HG03025 (cell line): ENCODE results near the gene BAG2.

Source experiments
- ATAC-seq: cut with Tn5 transposase; IDR thresholded peaks from one replicate; pipeline ENCODE4 v1.9.1; 2021; ENCODE audit warnings: mild to moderate bottlenecking, moderate library complexity; ENCODE audit not compliant: unreplicated experiment, low FRiP score

The BAG2 gene

DNA sequence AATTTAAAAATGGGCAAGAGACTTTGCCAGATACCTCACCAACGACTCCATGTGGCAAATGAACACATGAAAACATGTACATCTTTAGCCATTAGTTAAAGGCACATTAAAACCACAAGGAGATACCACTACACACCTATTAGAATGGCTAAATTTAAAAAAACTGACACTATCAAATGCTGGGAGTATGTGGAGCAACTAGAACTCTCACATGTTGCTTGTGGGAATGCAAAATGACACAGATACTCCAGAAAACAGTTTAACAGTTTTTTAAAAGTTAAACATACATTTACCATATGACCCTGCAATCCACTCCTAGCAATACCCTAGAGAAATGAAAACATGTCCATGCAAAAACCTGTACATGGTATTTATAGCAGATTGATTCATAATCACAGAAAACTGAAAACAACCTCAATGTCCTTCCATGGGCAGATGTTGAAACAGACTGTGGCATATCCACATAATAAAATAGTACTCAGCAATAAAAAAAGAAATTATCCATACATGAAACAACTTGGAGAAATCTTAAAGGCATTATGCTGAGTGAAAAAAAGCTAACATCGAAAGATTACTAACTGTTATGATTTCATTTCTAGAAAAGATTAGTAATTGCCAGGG is 48.1 kb downstream of the BAG2 start:
- no peak for ATAC-seq

- ATAC-seq: peak; percentile 71
Observed at GRCh38 chr6:57221191-57221935, 49.2 kb downstream of the BAG2 start.

GRCh38 chr6:57221936-57222742 is 50.0 kb downstream of the BAG2 start, which contains the start of gene RAB23:
Gene RAB23, minus strand, starts transcription at chr6:57222307. Its CDS starts 11,927 bp downstream, at chr6:57210380.
- peak; percentile 83 for ATAC-seq

DNA sequence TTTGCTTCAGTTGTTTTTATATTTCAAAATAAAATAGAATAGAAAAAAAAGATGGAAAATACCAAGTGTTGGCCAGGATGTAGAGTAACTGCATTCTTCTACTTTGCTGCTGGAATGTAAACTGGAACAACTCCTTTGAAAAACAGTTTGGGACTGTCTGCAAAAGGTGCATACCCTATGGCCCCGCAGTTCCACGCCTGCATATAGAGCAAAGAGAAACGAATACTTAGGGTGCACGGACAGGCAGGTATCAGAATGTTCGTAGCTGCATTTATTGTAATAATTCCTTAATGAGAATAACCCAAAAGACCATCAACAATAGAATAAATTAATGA is 50.6 kb downstream of the BAG2 start:
- no peak for ATAC-seq

- ATAC-seq: no peak
Observed at GRCh38 chr6:57224769-57225515, 52.8 kb downstream of the BAG2 start.

GRCh38 chr6:57226221-57226620 is 54.1 kb downstream of the BAG2 start:
- ATAC-seq: no peak
